WI38 (cell line): ENCODE results near the gene OR1I1.

Source experiments
- H3K4me3 ChIP-seq: 2 replicates; pipeline ENCODE4 v1.5.1; 2011; ENCODE audit warnings: low read depth, mild to moderate bottlenecking, control low read depth, low read length
- CTCF ChIP-seq: IDR thresholded peaks from 2 replicates; pipeline ENCODE4 v1.5.1; 2012; ENCODE audit warnings: low read depth, mild to moderate bottlenecking, control low read depth, low read length

The OR1I1 gene

GRCh38 chr19:15125232-15126067 is 43.4 kb downstream of the OR1I1 start:
- TF ChIP-seq CTCF = no peak
- H3K4me3 ChIP-seq = peak overlapping the region; percentile 87

GRCh38 chr19:15126131-15126910 is 44.3 kb downstream of the OR1I1 start:
- H3K4me3 ChIP-seq = peak overlapping the region; percentile 87
- TF ChIP-seq CTCF = no peak

GRCh38 chr19:15128162-15128770 is 46.3 kb downstream of the OR1I1 start:
- no peak overlapping the region for H3K4me3 ChIP-seq
- no peak for TF ChIP-seq CTCF

GRCh38 chr19:15129856-15130585 is 48.0 kb downstream of the OR1I1 start:
- no peak for TF ChIP-seq CTCF
- no peak overlapping the region for H3K4me3 ChIP-seq

GRCh38 chr19:15136234-15136954 is 54.4 kb downstream of the OR1I1 start:
- TF ChIP-seq CTCF = no peak
- H3K4me3 ChIP-seq = no peak overlapping the region

GRCh38 chr19:15137777-15138176 is 55.8 kb downstream of the OR1I1 start:
- no peak for TF ChIP-seq CTCF
- H3K4me3 ChIP-seq = no peak overlapping the region
